CD4-positive, alpha-beta T cell (primary cell): ENCODE data around the gene ATP6V0E2. TPM values are rescaled to one million over a fixed set of nuclear protein-coding genes. Genes with fewer than 3 reads are reported as not detected.
A peak's percentile ranks its signal among the peaks of the same experiment; 100 is the strongest.

Experiments
- ATAC-seq: fragments of 200-7000 bp; cut with Tn5 transposase; one replicate; pipeline ENCODE4 v1.10.0; 2022; ENCODE audit warnings: mild to moderate bottlenecking; ENCODE audit not compliant: poor library complexity
- CTCF ChIA-PET: fragments of 350-600 bp; sonication (Branson Sonifier 250); formaldehyde crosslinking; loops from one replicate; lab custom pipeline; 2021; ENCODE audit warnings: antibody characterized with exemption, inconsistent platforms; lab: Charles Lee
- POLR2A ChIA-PET: fragments of 350-600 bp; sonication (Branson Sonifier 250); formaldehyde crosslinking; loops from one replicate; lab custom pipeline; 2021; ENCODE audit warnings: antibody characterized with exemption, inconsistent platforms; lab: Charles Lee
- DNase-seq, 14 experiments: peaks; one replicate each; pipeline ENCODE4 v3.0.0-alpha.2; 2013 to 2020; ENCODE audit warnings: mixed read lengths in 2 of 14
- H3K27ac ChIP-seq, 2 donors: one replicate each; pipeline versions ENCODE4 v1.5.1 to v1.7.0; 2013; ENCODE audit warnings: low read length in 2 of 2, low read depth in 1 of 2, mild to moderate bottlenecking in 1 of 2
- H3K27me3 ChIP-seq, 2 experiments: 1 replicate in 1 of 2; 2 replicates in 1 of 2; pipeline versions ENCODE4 v1.6.1 to v1.7.0; 2013; ENCODE audit warnings: low read length in 2 of 2, control low read depth in 1 of 2, mild to moderate bottlenecking in 1 of 2, moderate library complexity in 1 of 2; ENCODE audit not compliant: insufficient read depth in 2 of 2, control insufficient read depth in 1 of 2
- H3K36me3 ChIP-seq: one replicate; pipeline ENCODE4 v1.6.1; 2013; ENCODE audit warnings: low read length, control low read depth; ENCODE audit not compliant: insufficient read depth
- H3K4me1 ChIP-seq: one replicate; pipeline ENCODE4 v1.6.1; 2013; ENCODE audit warnings: low read length, control low read depth; ENCODE audit not compliant: insufficient read depth
- H3K4me3 ChIP-seq: one replicate; pipeline ENCODE4 v1.5.1; 2013; ENCODE audit warnings: mild to moderate bottlenecking, low read length, moderate library complexity
- H3K9me3 ChIP-seq, 2 experiments: 1 replicate in 1 of 2; 2 replicates in 1 of 2; pipeline versions ENCODE4 v1.6.1 to v1.7.0; 2013; ENCODE audit warnings: low read length in 2 of 2, mild to moderate bottlenecking in 2 of 2, control low read depth in 1 of 2, moderate library complexity in 1 of 2; ENCODE audit not compliant: control insufficient read depth in 1 of 2, insufficient read depth in 1 of 2
- H3K27ac Mint-ChIP-seq: one replicate; pipeline ENCODE4 v1.8.0; 2020; ENCODE audit warnings: mixed read lengths
- H3K27me3 Mint-ChIP-seq: one replicate; pipeline ENCODE4 v1.8.0; 2021; ENCODE audit warnings: mixed read lengths
- H3K36me3 Mint-ChIP-seq: one replicate; pipeline ENCODE4 v1.8.0; 2021; ENCODE audit warnings: low read depth, mixed read lengths
- H3K4me1 Mint-ChIP-seq: one replicate; pipeline ENCODE4 v1.8.0; 2021; ENCODE audit warnings: low read depth, mixed read lengths
- H3K4me3 Mint-ChIP-seq: one replicate; pipeline ENCODE4 v1.8.0; 2020; ENCODE audit warnings: mild to moderate bottlenecking, mixed read lengths
- H3K9me3 Mint-ChIP-seq: one replicate; pipeline ENCODE4 v1.8.0; 2020; ENCODE audit warnings: mixed read lengths
- intact Hi-C, 2 experiments: fragments of 100-400 bp; cut with DNase I in 1 of 2; cut with micrococcal nuclease in 1 of 2; formaldehyde crosslinking; loops; one replicate each; pipeline versions ENCODE4 v1.15.1 to v1.9.0; 2023 to 2025; cut with DNase I, micrococcal nuclease
- total RNA-seq, 174 experiments: library from RNA in 2 of 174; stranded (reverse) in 2 of 174; gene quantifications; one replicate each; pipeline ENCODE4 v1.2.3 and lab custom pipeline; 2021 to 2026
- TF ChIP-seq, protein P1 (sequence below): fragments of 200-600 bp; IDR thresholded peaks from one replicate; pipeline ENCODE4 v1.8.0; 2022; ENCODE audit warnings: antibody characterized with exemption, mild to moderate bottlenecking

ATP6V0E2 gene
- total RNA-seq, 2 experiments from 2014 or later: 23.2 to 24.9 TPM

GRCh38 chr7:149874644-149875028 lies 867 bp downstream of the ATP6V0E2 start:
- peak overlapping the region; percentile 75 for H3K4me3 ChIP-seq
- POLR2A ChIA-PET: interaction anchor here (1.3 kb wide), 1 partner anchor 20 kb away, joined by 3 read pairs; no protein-coding TSS in a partner anchor
- no peaks in the 10 kb centered on the region for H3K9me3 ChIP-seq
- peaks cover 27% of the 10 kb centered on the region for H3K36me3 Mint-ChIP-seq
- ATAC-seq: no peak
- peak overlapping the region; percentile 95 for H3K4me3 Mint-ChIP-seq
- intact Hi-C loops: loop anchor here in 1 of 2 experiments (5.0 kb wide), 2 partner anchors 102 to 157 kb away; partner anchors contain the start of gene ZNF467
- TF ChIP-seq, protein P1, sequence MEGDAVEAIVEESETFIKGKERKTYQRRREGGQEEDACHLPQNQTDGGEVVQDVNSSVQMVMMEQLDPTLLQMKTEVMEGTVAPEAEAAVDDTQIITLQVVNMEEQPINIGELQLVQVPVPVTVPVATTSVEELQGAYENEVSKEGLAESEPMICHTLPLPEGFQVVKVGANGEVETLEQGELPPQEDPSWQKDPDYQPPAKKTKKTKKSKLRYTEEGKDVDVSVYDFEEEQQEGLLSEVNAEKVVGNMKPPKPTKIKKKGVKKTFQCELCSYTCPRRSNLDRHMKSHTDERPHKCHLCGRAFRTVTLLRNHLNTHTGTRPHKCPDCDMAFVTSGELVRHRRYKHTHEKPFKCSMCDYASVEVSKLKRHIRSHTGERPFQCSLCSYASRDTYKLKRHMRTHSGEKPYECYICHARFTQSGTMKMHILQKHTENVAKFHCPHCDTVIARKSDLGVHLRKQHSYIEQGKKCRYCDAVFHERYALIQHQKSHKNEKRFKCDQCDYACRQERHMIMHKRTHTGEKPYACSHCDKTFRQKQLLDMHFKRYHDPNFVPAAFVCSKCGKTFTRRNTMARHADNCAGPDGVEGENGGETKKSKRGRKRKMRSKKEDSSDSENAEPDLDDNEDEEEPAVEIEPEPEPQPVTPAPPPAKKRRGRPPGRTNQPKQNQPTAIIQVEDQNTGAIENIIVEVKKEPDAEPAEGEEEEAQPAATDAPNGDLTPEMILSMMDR: no peak
- no peaks in the 10 kb centered on the region for H3K27me3 ChIP-seq
- H3K27me3 Mint-ChIP-seq: no peaks in the 10 kb centered on the region
- H3K36me3 ChIP-seq: peaks cover 36% of the 10 kb centered on the region
- peaks cover 67% of the 10 kb centered on the region for H3K4me1 Mint-ChIP-seq
- H3K27ac Mint-ChIP-seq: peak overlapping the region; percentile 80
- peak in 1 of 14 experiments; percentile 6 for DNase-seq
- H3K27ac ChIP-seq: no peak overlapping the region
- H3K4me1 ChIP-seq: peaks cover 65% of the 10 kb centered on the region
- CTCF ChIA-PET: interaction anchor here (1.2 kb wide), 1 partner anchor 9 kb away, joined by 3 read pairs; no protein-coding TSS in a partner anchor
- no peaks in the 10 kb centered on the region for H3K9me3 Mint-ChIP-seq

- H3K27me3 ChIP-seq: no peaks in the 10 kb centered on the region
- peak in 1 of 14 experiments; percentile 15 for DNase-seq
- no peak for ATAC-seq
- no peaks in the 10 kb centered on the region for H3K9me3 ChIP-seq
- peaks cover 42% of the 10 kb centered on the region for H3K36me3 ChIP-seq
- Mint-ChIP-seq H3K9me3 (no peaks in the 10 kb centered on the region), H3K36me3 (peaks cover 33% of the 10 kb centered on the region), H3K4me1 (peaks cover 60% of the 10 kb centered on the region), H3K4me3 (peak overlapping the region; percentile 95), H3K27ac (peak overlapping the region; percentile 80), H3K27me3 (no peaks in the 10 kb centered on the region)
- peaks cover 57% of the 10 kb centered on the region for H3K4me1 ChIP-seq
- CTCF ChIA-PET: interaction anchor here (1.2 kb wide), 1 partner anchor 8 kb away, joined by 3 read pairs; no protein-coding TSS in a partner anchor
- TF ChIP-seq, protein P1: no peak
- peak overlapping the region; percentile 75 for H3K4me3 ChIP-seq
- POLR2A ChIA-PET: interaction anchor here (1.3 kb wide), 1 partner anchor 21 kb away, joined by 3 read pairs; no protein-coding TSS in a partner anchor
- intact Hi-C loops: no loop called here
- H3K27ac ChIP-seq: no peak overlapping the region
These were observed 1.6 kb downstream of the ATP6V0E2 start for GRCh38 chr7:149875396-149875795.

GRCh38 chr7:149877890-149878522 lies 4.2 kb downstream of the ATP6V0E2 start:
- POLR2A ChIA-PET: no interaction called here
- peaks cover 37% of the 10 kb centered on the region for H3K4me1 Mint-ChIP-seq
- H3K4me3 Mint-ChIP-seq: no peak overlapping the region
- H3K27me3 ChIP-seq: no peaks in the 10 kb centered on the region
- no peak overlapping the region for H3K27ac ChIP-seq
- H3K4me1 ChIP-seq: peaks cover 34% of the 10 kb centered on the region
- no peaks in the 10 kb centered on the region for H3K27me3 Mint-ChIP-seq
- H3K9me3 ChIP-seq: no peaks in the 10 kb centered on the region
- no peaks in the 10 kb centered on the region for H3K9me3 Mint-ChIP-seq
- H3K36me3 ChIP-seq: peaks cover 50% of the 10 kb centered on the region
- TF ChIP-seq, protein P1: no peak
- H3K4me3 ChIP-seq: no peak overlapping the region
- CTCF ChIA-PET: no interaction called here
- H3K36me3 Mint-ChIP-seq: peaks cover 49% of the 10 kb centered on the region
- H3K27ac Mint-ChIP-seq: no peak overlapping the region
- intact Hi-C loops: no loop called here
- ATAC-seq (no peak), DNase-seq (peak in 1 of 14 experiments; percentile 8)
